Central memory CD8-positive, alpha-beta T cell (primary cell): ENCODE measurements around the gene CPTP.

Experiments
- ATAC-seq: fragments of 150-1000 bp; cut with Tn5 transposase; replicated peaks from 2 replicates; pipeline ENCODE4 v1.10.0; 2022; ENCODE audit warnings: mild to moderate bottlenecking, moderate FRiP score, moderate number of reproducible peaks; ENCODE audit not compliant: poor library complexity, severe bottlenecking; ENCODE audit errors: extremely low read depth
- DNase-seq, 2 donors: peaks; one replicate each; pipeline ENCODE4 v3.0.0; 2021; ENCODE audit warnings: low spot score in 2 of 2
- H3K27ac Mint-ChIP-seq: one replicate; pipeline ENCODE4 v1.8.0; 2022; ENCODE audit warnings: low read depth, mild to moderate bottlenecking, moderate library complexity, mixed read lengths
- H3K27me3 Mint-ChIP-seq: one replicate; pipeline ENCODE4 v1.8.0; 2022; ENCODE audit warnings: mixed read lengths
- H3K36me3 Mint-ChIP-seq: one replicate; pipeline ENCODE4 v1.8.0; 2022; ENCODE audit warnings: mild to moderate bottlenecking, moderate library complexity, mixed read lengths; ENCODE audit not compliant: insufficient read depth
- H3K4me1 Mint-ChIP-seq: one replicate; pipeline ENCODE4 v1.8.0; 2022; ENCODE audit warnings: mixed read lengths
- H3K4me3 Mint-ChIP-seq: one replicate; pipeline ENCODE4 v1.8.0; 2022; ENCODE audit warnings: mild to moderate bottlenecking, moderate library complexity, mixed read lengths
- H3K9me3 Mint-ChIP-seq: one replicate; pipeline ENCODE4 v1.8.0; 2022; ENCODE audit warnings: mixed read lengths

The CPTP gene

DNA sequence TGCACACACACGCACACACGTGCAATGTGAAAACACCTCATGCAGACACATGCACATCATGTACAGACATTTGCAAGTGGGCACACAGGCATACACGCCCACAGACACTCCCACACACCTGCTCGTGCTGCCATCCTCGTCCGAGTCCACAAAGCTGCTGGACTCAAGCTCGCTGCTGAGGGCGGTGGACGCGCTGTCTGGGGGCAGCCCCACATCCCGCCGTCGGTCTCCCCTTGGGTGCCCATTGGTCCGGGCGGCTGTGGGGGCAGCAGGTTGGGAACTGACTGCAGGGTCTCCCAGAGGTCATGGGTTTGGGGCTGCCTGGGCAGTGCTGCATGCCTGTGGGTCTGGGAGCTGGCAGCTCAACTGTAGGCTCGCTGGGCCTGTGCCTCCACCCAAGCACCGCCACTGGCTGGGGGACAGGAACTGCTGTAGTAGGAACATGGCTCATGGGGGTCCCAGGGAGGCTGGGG, 17.0 kb downstream of the CPTP start:
- no peak for ATAC-seq
- no peak overlapping the region for H3K4me3 Mint-ChIP-seq
- no peak for DNase-seq
- H3K27me3 Mint-ChIP-seq = no peaks in the 10 kb centered on the region
- no peaks in the 10 kb centered on the region for H3K9me3 Mint-ChIP-seq
- H3K4me1 Mint-ChIP-seq = peaks cover 7% of the 10 kb centered on the region
- peaks cover 5% of the 10 kb centered on the region for H3K36me3 Mint-ChIP-seq
- H3K27ac Mint-ChIP-seq = no peak overlapping the region

DNA sequence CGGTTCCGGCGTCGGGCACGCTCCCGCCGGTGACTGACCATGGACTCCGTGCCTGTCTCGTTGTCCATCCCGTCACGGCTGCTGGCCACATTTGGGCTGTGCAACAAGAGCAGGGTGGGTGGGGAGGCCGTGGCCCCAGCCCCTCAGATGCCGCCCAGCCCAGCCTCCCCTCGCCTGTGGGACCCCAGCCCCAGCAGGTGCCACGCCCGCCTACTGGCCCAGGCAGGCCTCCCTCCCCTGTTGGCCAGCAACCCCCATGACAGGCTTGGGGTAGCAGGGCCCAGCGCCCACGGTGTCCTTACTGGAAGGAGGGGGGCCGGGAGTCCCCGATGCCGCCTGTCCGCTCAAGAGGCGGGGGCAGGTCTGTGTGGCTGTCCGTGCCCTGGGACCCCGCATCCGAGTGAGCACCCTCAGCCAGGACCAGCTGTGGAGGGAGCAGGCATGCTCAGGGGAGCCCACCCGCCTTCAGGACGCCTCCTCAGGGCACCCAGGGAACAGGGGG, 17.5 kb downstream of the CPTP start:
- ATAC-seq (no peak), DNase-seq (no peak)
- Mint-ChIP-seq H3K4me1 (peaks cover 12% of the 10 kb centered on the region), H3K27me3 (no peaks in the 10 kb centered on the region), H3K27ac (no peak overlapping the region), H3K4me3 (no peak overlapping the region), H3K36me3 (peaks cover 5% of the 10 kb centered on the region), H3K9me3 (no peaks in the 10 kb centered on the region)

DNA sequence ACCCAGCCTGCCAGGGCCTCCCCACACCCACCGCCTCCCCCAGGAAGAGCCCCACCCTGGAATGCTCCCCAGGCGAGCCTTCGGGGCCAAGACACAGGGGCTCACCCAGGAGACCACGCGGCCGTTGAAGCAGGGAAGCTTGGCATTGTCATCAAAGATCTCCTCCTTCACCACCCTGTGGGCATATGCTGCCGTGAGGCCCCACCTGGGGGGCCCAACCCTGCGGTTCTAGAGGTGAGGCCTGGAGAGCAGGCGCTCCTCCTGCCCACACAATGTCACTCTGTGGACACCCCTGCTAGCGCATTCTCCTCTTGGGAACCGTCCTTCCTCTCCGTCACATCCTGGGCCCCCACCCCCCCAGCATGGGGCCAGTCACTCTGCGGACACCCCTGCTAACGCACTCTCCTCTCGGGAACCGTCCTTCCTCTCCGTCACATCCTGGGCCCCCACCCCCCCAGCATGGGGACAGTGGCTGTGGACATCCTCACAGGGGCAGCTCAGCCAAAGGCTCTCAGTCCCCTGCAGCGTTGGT, 18.0 kb downstream of the CPTP start:
- ATAC-seq (no peak), DNase-seq (no peak)
- no peaks in the 10 kb centered on the region for H3K27me3 Mint-ChIP-seq
- H3K4me3 Mint-ChIP-seq = no peak overlapping the region
- no peak overlapping the region for H3K27ac Mint-ChIP-seq
- H3K9me3 Mint-ChIP-seq = no peaks in the 10 kb centered on the region
- peaks cover 5% of the 10 kb centered on the region for H3K36me3 Mint-ChIP-seq
- H3K4me1 Mint-ChIP-seq = peaks cover 17% of the 10 kb centered on the region

DNA sequence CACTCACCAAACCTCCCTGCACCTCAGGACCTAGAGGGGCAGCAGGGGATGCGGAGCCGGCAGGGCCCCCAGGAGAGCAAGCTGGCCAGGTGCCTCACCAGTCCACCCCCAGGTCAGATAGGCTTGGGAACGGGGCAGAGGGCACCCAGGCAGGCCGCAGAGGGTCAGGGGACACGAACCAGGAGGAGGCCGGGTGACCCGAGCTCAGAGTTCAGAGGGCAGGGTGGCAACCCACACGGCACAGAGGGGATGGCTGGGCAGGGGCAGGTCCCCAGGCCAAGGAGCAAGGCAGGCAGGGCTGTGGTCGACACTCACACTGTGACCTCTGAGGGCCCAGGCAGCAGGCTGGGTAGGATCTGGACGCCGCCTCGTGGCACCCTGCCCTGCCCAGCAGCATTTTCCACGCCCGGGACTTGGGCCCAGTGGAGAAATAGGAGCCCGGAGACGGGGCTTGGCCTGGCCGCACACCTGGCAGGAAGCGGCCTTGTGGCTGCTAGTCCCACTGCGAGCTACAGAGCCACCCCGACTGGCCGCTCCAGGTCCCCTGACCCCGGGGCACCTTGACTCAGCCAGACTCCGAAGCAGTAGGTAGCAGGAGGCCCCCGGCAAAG, 19.3 kb downstream of the CPTP start:
- H3K27ac Mint-ChIP-seq = no peak overlapping the region

DNA sequence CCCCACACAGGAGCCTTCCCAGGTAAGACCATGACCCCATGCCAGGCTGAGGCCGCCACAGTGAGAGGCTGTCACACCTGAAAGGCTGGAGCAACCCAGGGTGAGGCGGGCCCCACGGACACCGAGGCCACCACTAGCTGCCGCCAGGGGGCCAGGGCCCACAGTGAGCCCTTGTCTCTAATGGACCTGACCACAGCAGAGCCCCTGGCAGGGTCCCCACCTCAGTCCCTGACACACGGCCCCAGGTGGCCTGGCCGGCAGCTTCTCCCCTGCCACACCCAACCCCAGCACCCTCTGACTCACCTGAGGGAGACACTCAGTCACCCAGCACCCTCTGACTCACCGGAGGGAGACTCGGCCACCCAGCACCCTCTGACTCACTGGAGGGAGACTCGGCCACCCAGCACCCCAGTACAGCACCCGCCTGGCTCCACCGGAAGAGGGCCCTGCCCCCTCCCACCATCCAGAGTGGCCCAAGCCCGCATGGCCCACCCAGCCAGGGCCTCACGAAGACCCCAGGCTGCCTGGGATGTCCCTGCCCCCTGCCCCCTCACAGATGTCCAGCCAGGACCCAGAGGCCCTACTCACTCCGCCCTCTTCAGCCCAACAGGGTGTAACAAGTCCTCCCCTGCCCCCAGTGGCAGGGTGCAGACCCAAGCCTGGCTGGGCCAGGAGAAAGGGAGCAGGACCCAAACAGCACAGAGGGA, 20.2 kb downstream of the CPTP start:
- peaks cover 18% of the 10 kb centered on the region for H3K4me1 Mint-ChIP-seq
- H3K9me3 Mint-ChIP-seq = no peaks in the 10 kb centered on the region
- H3K27ac Mint-ChIP-seq = no peak overlapping the region
- no peak overlapping the region for H3K4me3 Mint-ChIP-seq
- no peak for DNase-seq
- peaks cover 4% of the 10 kb centered on the region for H3K36me3 Mint-ChIP-seq
- no peak for ATAC-seq
- no peaks in the 10 kb centered on the region for H3K27me3 Mint-ChIP-seq

More for the DNA sequence above, 19.3 kb downstream of the CPTP start:
- no peak for ATAC-seq
- Mint-ChIP-seq H3K36me3 (peaks cover 4% of the 10 kb centered on the region), H3K4me3 (no peak overlapping the region), H3K27me3 (no peaks in the 10 kb centered on the region), H3K9me3 (no peaks in the 10 kb centered on the region), H3K4me1 (peaks cover 18% of the 10 kb centered on the region)
- DNase-seq = no peak

DNA sequence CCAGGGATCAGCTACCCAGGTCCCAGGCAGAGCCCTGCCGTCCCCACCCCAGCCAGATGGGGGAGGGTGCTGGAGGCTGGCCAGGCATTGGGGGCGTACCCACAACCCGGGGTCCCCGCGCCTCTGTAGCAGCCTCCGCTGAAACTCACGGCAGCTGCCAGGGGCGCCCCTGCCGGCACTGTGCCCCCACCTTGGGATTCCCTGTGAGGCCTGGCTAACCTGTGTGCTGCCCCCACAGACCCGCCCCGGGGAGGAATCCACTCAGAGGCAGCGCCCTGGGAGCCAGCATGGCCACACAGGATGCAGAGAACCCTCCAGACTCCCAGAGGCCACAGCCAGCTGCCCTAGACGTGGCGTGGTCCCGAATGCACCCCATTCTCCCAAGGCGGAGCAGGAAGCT, 20.8 kb downstream of the CPTP start:
- Mint-ChIP-seq H3K9me3 (no peaks in the 10 kb centered on the region), H3K36me3 (peaks cover 4% of the 10 kb centered on the region), H3K27me3 (no peaks in the 10 kb centered on the region), H3K4me3 (no peak overlapping the region), H3K4me1 (peaks cover 18% of the 10 kb centered on the region), H3K27ac (no peak overlapping the region)
- DNase-seq (no peak), ATAC-seq (no peak)

DNA sequence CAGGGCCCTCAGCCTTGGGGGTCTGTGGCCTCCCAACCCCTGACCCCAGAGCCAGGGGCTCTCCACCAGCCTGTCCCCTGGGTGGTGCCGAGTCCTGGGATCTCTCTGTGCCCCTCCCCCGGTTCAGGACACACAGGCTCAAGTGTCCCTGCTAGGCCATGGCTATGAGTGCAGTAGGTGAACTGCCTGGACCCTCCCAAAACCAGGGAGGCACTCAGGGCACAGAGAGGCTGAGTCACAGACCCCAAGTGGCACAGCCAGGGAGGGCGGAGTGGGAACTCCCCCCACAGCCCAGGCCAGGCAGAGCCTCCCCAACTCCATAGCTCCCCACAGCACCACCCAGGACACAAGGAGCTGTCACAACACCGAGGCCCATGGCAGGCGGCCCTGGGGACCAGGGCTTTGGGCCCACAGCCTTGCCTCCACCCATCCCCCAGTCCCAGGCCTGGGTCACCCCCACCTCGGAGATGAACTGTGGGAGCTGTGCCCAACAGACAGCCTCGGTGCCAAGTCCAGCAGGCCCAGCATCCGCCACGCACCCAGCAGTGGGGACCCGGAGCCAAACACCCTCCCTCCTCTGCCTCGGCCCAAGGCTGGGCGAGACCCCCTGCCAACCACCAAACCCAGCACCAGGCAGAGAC, 21.4 kb downstream of the CPTP start:
- no peak overlapping the region for H3K4me3 Mint-ChIP-seq
- no peaks in the 10 kb centered on the region for H3K9me3 Mint-ChIP-seq
- H3K27ac Mint-ChIP-seq = no peak overlapping the region
- ATAC-seq (no peak), DNase-seq (no peak)
- peaks cover 2% of the 10 kb centered on the region for H3K36me3 Mint-ChIP-seq
- peaks cover 18% of the 10 kb centered on the region for H3K4me1 Mint-ChIP-seq
- no peaks in the 10 kb centered on the region for H3K27me3 Mint-ChIP-seq

DNA sequence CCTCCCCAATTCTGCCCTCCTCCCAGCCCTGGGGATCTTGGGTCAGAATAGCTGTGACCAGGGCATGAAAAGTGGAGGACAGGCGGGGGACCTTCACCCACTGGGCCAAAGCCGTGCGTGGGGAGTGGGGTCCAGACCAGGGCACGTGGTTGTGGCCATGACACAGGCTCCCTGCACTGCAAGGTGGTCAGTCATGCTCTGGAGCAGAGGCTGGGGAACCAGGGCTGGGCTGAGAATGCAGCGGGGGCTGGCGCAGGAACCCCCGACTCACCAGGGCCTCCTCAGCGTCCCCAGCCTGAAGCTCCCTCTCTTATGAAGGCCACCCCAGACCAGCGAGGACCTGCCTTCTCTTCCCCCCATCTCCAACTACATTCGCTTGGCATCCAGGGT, 21.9 kb downstream of the CPTP start:
- Mint-ChIP-seq H3K4me3 (peak overlapping the region; percentile 73), H3K4me1 (peaks cover 18% of the 10 kb centered on the region), H3K9me3 (no peaks in the 10 kb centered on the region), H3K27ac (peak overlapping the region; percentile 32), H3K27me3 (no peaks in the 10 kb centered on the region), H3K36me3 (peaks cover 2% of the 10 kb centered on the region)
- ATAC-seq (no peak), DNase-seq (no peak)

DNA sequence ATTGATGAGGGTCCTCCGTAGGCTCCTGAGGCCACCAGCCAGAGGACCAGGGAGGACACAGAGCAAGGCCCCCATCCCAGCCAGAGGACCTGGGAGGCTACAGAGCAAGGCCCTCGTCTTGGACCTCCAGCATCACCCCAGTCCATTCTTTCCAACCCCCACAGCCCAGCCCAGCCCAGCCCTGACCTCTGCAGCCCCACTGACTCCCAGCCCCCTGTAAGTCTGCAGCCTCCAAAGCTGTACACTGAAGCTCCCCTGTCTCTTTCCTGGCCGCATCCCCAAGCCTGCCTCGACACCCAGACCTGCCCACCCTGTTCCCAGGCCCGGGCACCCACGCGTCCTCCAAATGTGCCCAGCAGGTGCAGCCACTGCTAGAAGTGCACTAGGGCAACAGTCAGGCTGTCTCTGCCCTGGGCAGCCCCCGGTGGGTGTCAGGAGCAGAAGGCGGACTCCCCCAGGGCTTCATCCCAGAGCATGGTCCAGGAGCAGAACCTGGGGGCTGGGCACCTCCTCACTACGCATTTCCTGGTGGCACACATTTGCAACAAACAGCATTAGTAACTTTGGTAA, 22.5 kb downstream of the CPTP start:
- peaks cover 2% of the 10 kb centered on the region for H3K36me3 Mint-ChIP-seq
- peak overlapping the region; percentile 32 for H3K27ac Mint-ChIP-seq
- no peaks in the 10 kb centered on the region for H3K9me3 Mint-ChIP-seq

DNA sequence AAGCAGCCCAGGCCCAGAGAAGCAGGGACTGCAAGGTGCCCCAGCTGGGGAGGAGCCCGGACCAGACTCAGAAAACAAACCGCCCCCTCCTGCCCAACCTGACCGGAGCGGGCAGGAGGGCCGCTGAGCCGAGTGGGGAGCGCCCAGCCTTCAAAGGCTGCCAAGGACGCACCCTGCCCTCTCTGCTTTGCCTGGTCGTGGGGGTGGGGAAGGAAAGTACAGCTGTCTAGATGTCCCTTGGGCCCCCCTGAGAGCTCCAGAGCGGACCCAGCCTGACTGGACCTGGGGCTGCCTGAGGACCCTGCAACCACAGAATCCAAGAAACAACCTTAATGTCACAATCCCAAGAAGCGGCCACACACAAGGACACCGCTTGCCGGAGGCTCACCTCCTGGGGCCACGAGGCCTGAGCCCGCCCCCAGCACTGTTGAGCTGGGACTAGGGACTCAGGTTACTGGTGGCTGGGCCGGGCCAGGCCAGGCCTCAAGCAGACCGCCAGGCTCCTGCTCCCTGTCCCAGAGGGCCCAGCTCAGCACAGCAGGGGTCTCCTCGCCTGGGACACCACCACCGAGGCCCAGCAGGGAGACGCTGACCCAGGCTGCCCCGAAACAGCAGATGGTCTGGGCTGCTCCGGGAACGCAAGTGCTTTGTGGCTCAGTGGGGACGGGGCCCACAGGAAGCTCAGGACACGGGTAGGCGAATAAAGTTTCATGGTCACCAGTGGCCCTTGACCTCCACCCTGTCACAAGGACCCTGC, 23.2 kb downstream of the CPTP start:
- Mint-ChIP-seq H3K36me3 (peaks cover 3% of the 10 kb centered on the region), H3K4me1 (peaks cover 25% of the 10 kb centered on the region), H3K27me3 (peaks cover 11% of the 10 kb centered on the region), H3K9me3 (no peaks in the 10 kb centered on the region), H3K27ac (no peak overlapping the region), H3K4me3 (peak overlapping the region; percentile 73)
- DNase-seq (no peak), ATAC-seq (no peak)

More for the DNA sequence above, 22.5 kb downstream of the CPTP start:
- Mint-ChIP-seq H3K4me1 (peaks cover 21% of the 10 kb centered on the region), H3K4me3 (peak overlapping the region; percentile 73), H3K27me3 (peaks cover 3% of the 10 kb centered on the region)
- ATAC-seq = no peak
- DNase-seq = no peak

DNA sequence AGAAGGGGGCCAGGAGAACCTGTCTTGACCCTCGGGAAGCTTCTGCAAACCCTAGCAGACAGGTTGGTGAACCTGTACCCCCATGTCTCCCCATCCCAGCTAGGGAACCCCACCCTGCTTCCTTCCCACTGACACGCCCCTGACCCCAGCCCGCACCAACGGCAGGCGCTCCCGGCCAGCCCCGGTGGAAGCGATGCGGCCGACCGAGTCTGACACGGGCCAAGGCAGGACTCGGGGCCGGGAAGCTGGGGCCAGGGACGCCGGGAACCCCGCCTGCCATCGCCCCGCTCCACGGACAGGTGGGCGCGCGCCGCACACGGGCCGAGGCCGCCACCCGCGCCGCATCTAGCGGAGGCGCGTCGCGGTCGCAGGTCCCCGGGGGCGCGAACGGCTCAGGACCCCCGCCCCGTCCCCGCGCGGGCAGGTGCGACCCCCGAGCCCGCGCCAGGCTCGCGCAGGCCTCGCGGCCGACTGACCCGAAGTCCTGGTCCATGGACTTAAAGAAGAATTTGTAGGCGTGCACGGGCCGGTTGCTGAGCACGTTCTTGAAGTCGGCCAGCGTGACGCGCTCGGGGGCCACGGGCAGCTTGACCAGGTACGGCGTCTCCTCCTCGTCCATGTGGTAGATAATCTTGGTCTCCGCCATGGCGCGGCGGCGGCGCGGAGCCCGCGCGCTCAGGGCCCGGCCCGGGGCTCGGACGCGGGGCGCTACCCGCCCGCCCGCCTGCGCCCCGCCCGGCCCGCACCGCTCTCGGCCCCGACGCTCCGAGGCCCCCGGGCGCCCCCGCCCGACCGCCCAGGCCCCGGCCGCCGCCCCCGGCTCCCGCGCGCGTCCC, 24.0 kb downstream of the CPTP start:
- Mint-ChIP-seq H3K4me1 (peaks cover 21% of the 10 kb centered on the region), H3K36me3 (peaks cover 3% of the 10 kb centered on the region), H3K4me3 (peak overlapping the region; percentile 73), H3K27me3 (peaks cover 15% of the 10 kb centered on the region), H3K27ac (no peak overlapping the region), H3K9me3 (no peaks in the 10 kb centered on the region)
- no peak for DNase-seq
- peak; percentile 30 for ATAC-seq
